ENCODE data around the gene KRTAP24-1. TPM values are rescaled to one million over a fixed set of nuclear protein-coding genes. Genes with fewer than 3 reads are reported as not detected.

The KRTAP24-1 gene
- total RNA-seq, 1 donor from 2014 or later, result not detected

DNA sequence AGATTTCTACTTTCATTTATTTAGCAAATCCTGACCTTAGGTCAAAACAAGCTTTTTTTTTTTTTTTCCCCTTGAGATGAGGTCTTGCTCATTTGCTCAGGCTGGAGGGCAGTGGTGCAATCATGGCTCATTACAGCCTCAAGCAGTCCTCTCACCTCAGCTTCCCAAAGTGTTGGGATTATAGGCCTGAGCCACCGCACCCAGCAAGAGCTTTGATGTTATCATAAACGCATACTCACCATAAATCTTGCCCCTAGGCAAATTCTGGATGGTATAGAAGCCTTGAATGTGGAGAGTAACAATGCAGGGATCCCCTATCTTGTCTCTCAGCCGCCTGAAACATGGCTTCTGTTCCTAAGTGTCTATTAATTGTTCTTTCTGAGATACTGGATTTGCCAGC, 42.1 kb downstream of the KRTAP24-1 start:
- Histone ChIP-seq H3K36me3 (no peaks in the 10 kb centered on the region), H3K79me2 (ENCODE audit: low read depth) (no peaks in the 10 kb centered on the region), H4K20me1 (ENCODE audit: low read depth) (no peaks in the 10 kb centered on the region), H3K4me1 (no peaks in the 10 kb centered on the region), H3K27ac (no peak overlapping the region), H3K27me3 (no peaks in the 10 kb centered on the region), H2AFZ (replicated peaks) (no peak overlapping the region), H3K9me3 (ENCODE audit: low read depth) (no peaks in the 10 kb centered on the region), H3K9ac (no peak overlapping the region), H3K4me3 (no peak overlapping the region), H3K4me2 (no peak overlapping the region), H3F3A (ENCODE audit: low read depth) (no peaks in the 10 kb centered on the region)
- TF ChIP-seq, protein P1, sequence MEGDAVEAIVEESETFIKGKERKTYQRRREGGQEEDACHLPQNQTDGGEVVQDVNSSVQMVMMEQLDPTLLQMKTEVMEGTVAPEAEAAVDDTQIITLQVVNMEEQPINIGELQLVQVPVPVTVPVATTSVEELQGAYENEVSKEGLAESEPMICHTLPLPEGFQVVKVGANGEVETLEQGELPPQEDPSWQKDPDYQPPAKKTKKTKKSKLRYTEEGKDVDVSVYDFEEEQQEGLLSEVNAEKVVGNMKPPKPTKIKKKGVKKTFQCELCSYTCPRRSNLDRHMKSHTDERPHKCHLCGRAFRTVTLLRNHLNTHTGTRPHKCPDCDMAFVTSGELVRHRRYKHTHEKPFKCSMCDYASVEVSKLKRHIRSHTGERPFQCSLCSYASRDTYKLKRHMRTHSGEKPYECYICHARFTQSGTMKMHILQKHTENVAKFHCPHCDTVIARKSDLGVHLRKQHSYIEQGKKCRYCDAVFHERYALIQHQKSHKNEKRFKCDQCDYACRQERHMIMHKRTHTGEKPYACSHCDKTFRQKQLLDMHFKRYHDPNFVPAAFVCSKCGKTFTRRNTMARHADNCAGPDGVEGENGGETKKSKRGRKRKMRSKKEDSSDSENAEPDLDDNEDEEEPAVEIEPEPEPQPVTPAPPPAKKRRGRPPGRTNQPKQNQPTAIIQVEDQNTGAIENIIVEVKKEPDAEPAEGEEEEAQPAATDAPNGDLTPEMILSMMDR (IDR thresholded peaks at IDR 0.05), result no peak
- TF ChIP-seq EZH2phosphoT487 (IDR thresholded peaks at IDR 0.05), result no peak
- TF ChIP-seq EZH2 (IDR thresholded peaks at IDR 0.05), result no peak
- no peak overlapping the region for H3K4me3 Mint-ChIP-seq
- H3K27me3 Mint-ChIP-seq (ENCODE audit: insufficient read depth, low read depth), result no peaks in the 10 kb centered on the region
- H3K4me1 Mint-ChIP-seq, result peaks cover 10% of the 10 kb centered on the region
- no peak for DNase-seq (ENCODE audit: low spot score)
- no peak overlapping the region for H3K27ac Mint-ChIP-seq
- H3K36me3 Mint-ChIP-seq, result no peaks in the 10 kb centered on the region
- no peaks in the 10 kb centered on the region for H3K9me3 Mint-ChIP-seq

DNA sequence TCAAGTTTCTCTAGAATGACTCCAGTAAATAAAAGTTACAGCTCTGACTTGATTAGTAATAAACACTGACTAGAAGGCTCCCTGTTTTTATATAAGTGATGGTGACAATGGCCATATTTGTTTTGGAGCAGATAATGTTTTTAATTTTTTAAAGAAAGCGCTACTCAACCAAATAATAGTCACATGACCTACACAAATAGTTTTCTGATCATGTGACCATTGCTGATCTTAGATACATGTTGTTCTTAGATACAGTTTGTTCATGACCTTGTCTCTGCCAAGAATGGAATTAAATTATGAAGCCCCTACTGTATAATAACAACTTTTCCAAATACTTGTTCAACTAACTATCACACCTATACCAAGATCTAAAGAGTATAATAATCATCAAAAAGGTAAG, 44.6 kb downstream of the KRTAP24-1 start:
- Histone ChIP-seq H3K4me1 (no peaks in the 10 kb centered on the region), H3K9ac (no peak overlapping the region), H3K79me2 (ENCODE audit: low read depth) (no peaks in the 10 kb centered on the region), H3K36me3 (no peaks in the 10 kb centered on the region), H2AFZ (replicated peaks) (no peak overlapping the region), H3K4me3 (no peak overlapping the region), H3F3A (ENCODE audit: low read depth) (no peaks in the 10 kb centered on the region), H3K27ac (no peak overlapping the region), H4K20me1 (ENCODE audit: low read depth) (no peaks in the 10 kb centered on the region), H3K4me2 (no peak overlapping the region), H3K9me3 (ENCODE audit: low read depth) (no peaks in the 10 kb centered on the region), H3K27me3 (no peaks in the 10 kb centered on the region)
- DNase-seq (ENCODE audit: low spot score), result no peak
- no peaks in the 10 kb centered on the region for H3K27me3 Mint-ChIP-seq (ENCODE audit: insufficient read depth, low read depth)
- H3K36me3 Mint-ChIP-seq, result no peaks in the 10 kb centered on the region
- H3K4me3 Mint-ChIP-seq, result no peak overlapping the region
- TF ChIP-seq, protein P1 (IDR thresholded peaks at IDR 0.05), result no peak
- TF ChIP-seq EZH2phosphoT487 (IDR thresholded peaks at IDR 0.05) (no peak), EZH2 (IDR thresholded peaks at IDR 0.05) (no peak)
- H3K9me3 Mint-ChIP-seq, result no peaks in the 10 kb centered on the region
- peaks cover 8% of the 10 kb centered on the region for H3K4me1 Mint-ChIP-seq
- no peak overlapping the region for H3K27ac Mint-ChIP-seq

DNA sequence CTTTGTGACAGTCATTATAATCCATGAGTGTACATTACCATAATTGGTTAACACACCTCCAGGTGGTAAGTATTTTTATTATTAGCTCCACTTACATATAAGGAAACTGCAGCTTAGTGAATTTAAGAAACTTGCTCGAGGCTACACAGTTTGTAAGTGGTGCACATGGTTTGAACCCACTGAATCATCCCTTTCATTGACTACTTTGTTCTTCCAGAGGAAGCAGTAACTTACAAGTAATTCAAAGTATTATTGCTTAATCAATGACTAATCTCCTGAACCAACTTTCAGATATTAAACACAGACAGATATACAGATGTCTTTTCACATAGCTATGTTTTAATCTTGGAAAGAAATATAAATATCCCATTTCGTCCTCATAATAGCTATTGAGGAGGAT, 48.1 kb downstream of the KRTAP24-1 start:
- TF ChIP-seq EZH2phosphoT487 (IDR thresholded peaks at IDR 0.05), result no peak
- TF ChIP-seq EZH2 (IDR thresholded peaks at IDR 0.05), result no peak
- TF ChIP-seq, protein P1 (IDR thresholded peaks at IDR 0.05), result no peak
- Histone ChIP-seq H3K9ac (no peak overlapping the region), H3K9me3 (ENCODE audit: low read depth) (no peaks in the 10 kb centered on the region), H3K4me2 (no peak overlapping the region), H3K79me2 (ENCODE audit: low read depth) (no peaks in the 10 kb centered on the region), H3K27ac (no peak overlapping the region), H3K4me1 (no peaks in the 10 kb centered on the region), H4K20me1 (ENCODE audit: low read depth) (no peaks in the 10 kb centered on the region), H3K27me3 (no peaks in the 10 kb centered on the region), H3K4me3 (no peak overlapping the region), H3F3A (ENCODE audit: low read depth) (no peaks in the 10 kb centered on the region), H3K36me3 (no peaks in the 10 kb centered on the region), H2AFZ (replicated peaks) (no peak overlapping the region)
- Mint-ChIP-seq H3K27ac (no peak overlapping the region), H3K4me3 (no peak overlapping the region), H3K36me3 (no peaks in the 10 kb centered on the region), H3K9me3 (peaks cover 9% of the 10 kb centered on the region), H3K27me3 (ENCODE audit: insufficient read depth, low read depth) (no peaks in the 10 kb centered on the region), H3K4me1 (peaks cover 9% of the 10 kb centered on the region)
- DNase-seq (ENCODE audit: low spot score), result no peak

Data from neural progenitor cell (in vitro differentiated cells).